Measurements from ENCODE around the gene SDK1.

SDK1 gene

DNA sequence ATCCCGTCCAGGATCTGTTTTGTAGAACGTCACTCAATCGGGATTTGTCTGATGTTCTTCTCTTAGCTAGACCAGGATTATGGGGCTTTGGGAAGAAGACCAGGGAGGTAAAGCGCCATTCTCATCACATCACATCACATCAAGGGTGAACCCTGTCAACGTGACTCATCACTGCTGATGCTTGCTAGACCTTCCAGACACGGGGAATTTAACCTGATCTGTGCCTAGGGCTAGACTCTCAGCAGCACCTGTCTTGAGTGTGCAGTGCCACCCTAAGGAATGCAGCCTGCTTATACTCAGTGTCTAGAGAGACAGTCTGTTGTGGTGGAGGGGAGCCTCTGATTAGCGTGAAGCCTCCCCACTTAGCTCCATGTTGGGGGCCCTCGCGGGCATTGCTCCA is 702.5 kb downstream of the SDK1 start:
- Histone ChIP-seq H3K9ac (ENCODE audit: low read depth, low read length) (no peak overlapping the region), H2AFZ (ENCODE audit: low read depth, low read length) (no peak overlapping the region), H3K4me3 (ENCODE audit: low read depth in 1 of 2, low read length in 2 of 2) (no peak overlapping the region), H3K9me3 (ENCODE audit: insufficient read depth, low read length, severe bottlenecking) (no peaks in the 10 kb centered on the region), H3K36me3 (ENCODE audit: insufficient read depth, low read length) (no peaks in the 10 kb centered on the region), H3K27ac (ENCODE audit: low read length) (no peak overlapping the region), H3K4me1 (ENCODE audit: insufficient read depth, low read length) (no peaks in the 10 kb centered on the region), H3K79me2 (ENCODE audit: insufficient read depth, low read length) (no peaks in the 10 kb centered on the region), H4K20me1 (ENCODE audit: insufficient read depth, low read length) (no peaks in the 10 kb centered on the region), H3K4me2 (ENCODE audit: insufficient read depth, low read length) (no peak overlapping the region), H3K27me3 (ENCODE audit: insufficient read depth, low read length, poor library complexity) (peaks cover 14% of the 10 kb centered on the region)
- TF ChIP-seq, protein P1, sequence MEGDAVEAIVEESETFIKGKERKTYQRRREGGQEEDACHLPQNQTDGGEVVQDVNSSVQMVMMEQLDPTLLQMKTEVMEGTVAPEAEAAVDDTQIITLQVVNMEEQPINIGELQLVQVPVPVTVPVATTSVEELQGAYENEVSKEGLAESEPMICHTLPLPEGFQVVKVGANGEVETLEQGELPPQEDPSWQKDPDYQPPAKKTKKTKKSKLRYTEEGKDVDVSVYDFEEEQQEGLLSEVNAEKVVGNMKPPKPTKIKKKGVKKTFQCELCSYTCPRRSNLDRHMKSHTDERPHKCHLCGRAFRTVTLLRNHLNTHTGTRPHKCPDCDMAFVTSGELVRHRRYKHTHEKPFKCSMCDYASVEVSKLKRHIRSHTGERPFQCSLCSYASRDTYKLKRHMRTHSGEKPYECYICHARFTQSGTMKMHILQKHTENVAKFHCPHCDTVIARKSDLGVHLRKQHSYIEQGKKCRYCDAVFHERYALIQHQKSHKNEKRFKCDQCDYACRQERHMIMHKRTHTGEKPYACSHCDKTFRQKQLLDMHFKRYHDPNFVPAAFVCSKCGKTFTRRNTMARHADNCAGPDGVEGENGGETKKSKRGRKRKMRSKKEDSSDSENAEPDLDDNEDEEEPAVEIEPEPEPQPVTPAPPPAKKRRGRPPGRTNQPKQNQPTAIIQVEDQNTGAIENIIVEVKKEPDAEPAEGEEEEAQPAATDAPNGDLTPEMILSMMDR (IDR thresholded peaks at IDR 0.05; ENCODE audit: borderline replicate concordance, extremely low read depth, low read length, poor library complexity, severe bottlenecking) = no peak
- no peak for TF ChIP-seq EZH2 (IDR thresholded peaks at IDR 0.05; ENCODE audit: borderline replicate concordance, low read depth, low read length, severe bottlenecking)
- ATAC-seq (ENCODE audit: insufficient read depth, low read depth) (no peak), DNase-seq (no peak)

DNA sequence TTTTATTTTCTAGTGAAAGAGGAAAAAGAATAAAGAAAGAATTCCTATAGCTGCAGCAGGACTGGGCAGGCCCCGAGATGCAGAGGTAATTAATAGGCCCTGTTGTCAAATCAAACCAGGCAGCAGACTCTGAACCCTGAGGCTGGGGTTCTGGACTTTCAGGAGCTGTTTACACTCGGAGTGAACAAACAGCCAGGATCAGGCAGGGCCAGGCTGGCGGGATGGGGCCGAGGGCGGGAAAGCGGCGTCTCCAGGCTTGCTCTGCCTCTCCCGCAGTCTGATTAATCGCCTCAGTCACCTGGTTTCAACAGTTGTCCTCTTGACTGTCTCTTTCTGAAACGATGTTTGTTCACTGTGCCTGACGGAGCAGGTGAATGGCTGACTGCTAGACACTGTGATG is 705.6 kb downstream of the SDK1 start:
- no peak overlapping the region for H2AFZ ChIP-seq (ENCODE audit: low read depth, low read length)
- H3K4me1 ChIP-seq (ENCODE audit: insufficient read depth, low read length) = no peaks in the 10 kb centered on the region
- H3K9me3 ChIP-seq (ENCODE audit: insufficient read depth, low read length, severe bottlenecking) = no peaks in the 10 kb centered on the region
- H3K36me3 ChIP-seq (ENCODE audit: insufficient read depth, low read length) = no peaks in the 10 kb centered on the region
- H3K9ac ChIP-seq (ENCODE audit: low read depth, low read length) = no peak overlapping the region
- no peak for ATAC-seq (ENCODE audit: insufficient read depth, low read depth)
- no peak for DNase-seq
- no peak overlapping the region for H3K27ac ChIP-seq (ENCODE audit: low read length)
- no peak overlapping the region for H3K4me2 ChIP-seq (ENCODE audit: insufficient read depth, low read length)
- TF ChIP-seq EZH2 (IDR thresholded peaks at IDR 0.05; ENCODE audit: borderline replicate concordance, low read depth, low read length, severe bottlenecking) = no peak
- TF ChIP-seq, protein P1 (IDR thresholded peaks at IDR 0.05; ENCODE audit: borderline replicate concordance, extremely low read depth, low read length, poor library complexity, severe bottlenecking) = no peak
- H3K79me2 ChIP-seq (ENCODE audit: insufficient read depth, low read length) = no peaks in the 10 kb centered on the region
- H3K27me3 ChIP-seq (ENCODE audit: insufficient read depth, low read length, poor library complexity) = peaks cover 10% of the 10 kb centered on the region
- no peaks in the 10 kb centered on the region for H4K20me1 ChIP-seq (ENCODE audit: insufficient read depth, low read length)
- H3K4me3 ChIP-seq (ENCODE audit: low read depth in 1 of 2, low read length in 2 of 2) = no peak overlapping the region

DNA sequence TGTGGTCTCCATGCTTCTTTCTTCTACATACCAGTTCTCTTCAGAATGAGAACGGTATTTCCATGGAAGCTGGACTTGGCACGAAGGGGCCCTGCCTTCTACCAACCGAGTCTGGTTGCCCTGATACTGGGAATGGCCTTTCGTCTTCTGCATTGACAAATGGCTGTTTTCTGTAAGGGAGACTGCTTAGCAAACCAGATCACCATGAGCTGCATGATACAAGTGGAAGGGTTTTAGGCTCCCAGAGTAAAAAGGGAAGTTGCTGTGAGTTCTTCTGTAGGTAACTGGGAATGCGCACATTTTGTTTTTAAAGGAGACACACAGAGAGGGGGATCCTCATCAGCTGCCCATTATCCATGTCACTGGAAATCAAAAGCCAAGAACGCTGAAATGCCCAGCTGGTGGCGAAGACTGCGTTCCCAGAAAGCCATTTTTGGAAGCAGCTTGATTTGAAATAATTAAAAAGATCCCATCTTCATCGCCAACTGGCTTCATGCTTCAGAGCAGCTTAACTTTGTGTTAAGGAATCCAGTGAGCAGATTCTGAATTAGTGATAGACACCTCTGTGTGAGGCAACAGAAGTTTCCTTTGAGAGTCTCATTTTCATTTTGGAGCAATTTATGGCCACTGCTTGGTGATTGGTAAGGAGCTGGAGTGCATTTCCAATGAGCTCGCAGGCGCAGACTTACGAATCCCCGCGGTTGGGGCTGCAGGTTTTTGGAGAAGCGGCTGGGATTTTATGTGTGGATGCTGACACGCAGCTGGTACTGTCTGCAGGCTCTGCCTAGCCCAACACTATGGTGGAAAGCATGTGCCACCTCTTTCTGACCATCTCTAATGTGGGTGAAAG is 708.4 kb downstream of the SDK1 start:
- Histone ChIP-seq H3K36me3 (ENCODE audit: insufficient read depth, low read length) (no peaks in the 10 kb centered on the region), H3K4me1 (ENCODE audit: insufficient read depth, low read length) (no peaks in the 10 kb centered on the region), H2AFZ (ENCODE audit: low read depth, low read length) (no peak overlapping the region), H3K4me2 (ENCODE audit: insufficient read depth, low read length) (no peak overlapping the region), H3K27ac (ENCODE audit: low read length) (no peak overlapping the region), H3K79me2 (ENCODE audit: insufficient read depth, low read length) (no peaks in the 10 kb centered on the region), H4K20me1 (ENCODE audit: insufficient read depth, low read length) (no peaks in the 10 kb centered on the region), H3K27me3 (ENCODE audit: insufficient read depth, low read length, poor library complexity) (no peaks in the 10 kb centered on the region), H3K9ac (ENCODE audit: low read depth, low read length) (no peak overlapping the region), H3K9me3 (ENCODE audit: insufficient read depth, low read length, severe bottlenecking) (no peaks in the 10 kb centered on the region), H3K4me3 (ENCODE audit: low read depth in 1 of 2, low read length in 2 of 2) (no peak overlapping the region)
- ATAC-seq (ENCODE audit: insufficient read depth, low read depth) (no peak), DNase-seq (no peak)
- TF ChIP-seq EZH2 (IDR thresholded peaks at IDR 0.05; ENCODE audit: borderline replicate concordance, low read depth, low read length, severe bottlenecking) = no peak
- TF ChIP-seq, protein P1 (IDR thresholded peaks at IDR 0.05; ENCODE audit: borderline replicate concordance, extremely low read depth, low read length, poor library complexity, severe bottlenecking) = no peak
